22Rv1 (cell line): Measurements from ENCODE around the gene CRTC2.

Source experiments
- H3K27ac ChIP-seq: fragments of 450-650 bp; 2 replicates; pipeline ENCODE4 v1.5.1; 2017
- CTCF ChIP-seq: fragments of 450-650 bp; IDR thresholded peaks from 2 replicates; pipeline ENCODE4 v1.5.1; 2017; ENCODE audit warnings: mild to moderate bottlenecking
- ZFX ChIP-seq: fragments of 450-650 bp; IDR thresholded peaks from 2 replicates; pipeline ENCODE4 v1.6.1; 2017; ENCODE audit warnings: antibody characterized with exemption, borderline replicate concordance

Gene CRTC2

GRCh38 chr1:153962088-153963029, 3.9 kb upstream of the CRTC2 start:
- H3K27ac ChIP-seq: peak overlapping the region; percentile 100
- TF ChIP-seq ZFX (no peak), CTCF (no peak)

GRCh38 chr1:153961421-153961820, 3.0 kb upstream of the CRTC2 start:
- peak overlapping the region; percentile 100 for H3K27ac ChIP-seq

GRCh38 chr1:153960206-153960605, 1.8 kb upstream of the CRTC2 start:
- TF ChIP-seq CTCF: no peak
- TF ChIP-seq ZFX: no peak
- peak overlapping the region; percentile 100 for H3K27ac ChIP-seq

More at GRCh38 chr1:153961421-153961820, 3.0 kb upstream of the CRTC2 start:
- TF ChIP-seq CTCF (no peak), ZFX (no peak)

GRCh38 chr1:153959454-153959853, 1.0 kb upstream of the CRTC2 start:
- H3K27ac ChIP-seq: peak overlapping the region; percentile 100
- TF ChIP-seq CTCF (no peak), ZFX (no peak)

- TF ChIP-seq CTCF: no peak
- TF ChIP-seq ZFX: no peak
- peak overlapping the region; percentile 100 for H3K27ac ChIP-seq
Observed at GRCh38 chr1:153958961-153959260, 499 bp upstream of the CRTC2 start.

GRCh38 chr1:153957744-153958110, 685 bp downstream of the CRTC2 start:
- H3K27ac ChIP-seq: peak overlapping the region; percentile 100
- TF ChIP-seq CTCF (no peak), ZFX (no peak)

- TF ChIP-seq CTCF (no peak), ZFX (no peak)
- H3K27ac ChIP-seq: peak overlapping the region; percentile 100
Observed at GRCh38 chr1:153956997-153957715, 1.3 kb downstream of the CRTC2 start.
